CD14-positive monocyte (primary cell): ENCODE results near the gene ATP6AP1. TPM values are rescaled to one million over a fixed set of nuclear protein-coding genes. Genes with fewer than 3 reads are reported as not detected.
A peak's percentile ranks its signal among the peaks of the same experiment; 100 is the strongest.
"Not testable (repeated sequence)": the region's sequence is repeated elsewhere in the genome, so short reads cannot be mapped to it uniquely, and the experiment has no call there.

Experiments used
- DNase-seq, 3 donors: peaks; one replicate each; pipeline ENCODE4 v3.0.0-alpha.2; 2011 to 2022
- H2AFZ ChIP-seq: 2 replicates; pipeline ENCODE4 v1.6.0; 2012; ENCODE audit warnings: mild to moderate bottlenecking, low read depth, low read length, inconsistent platforms; ENCODE audit not compliant: insufficient read depth, poor library complexity, severe bottlenecking
- H3K27ac ChIP-seq, 2 donors: 1 replicate in 1 of 2; 2 replicates in 1 of 2; pipeline ENCODE4 v1.5.1; 2012 to 2013; ENCODE audit warnings: low read length in 2 of 2, control low read depth in 1 of 2, inconsistent platforms in 1 of 2, low read depth in 1 of 2, mild to moderate bottlenecking in 1 of 2
- H3K27me3 ChIP-seq, 2 donors: one replicate each; pipeline versions ENCODE4 v1.6.0 to v1.6.1; 2011 to 2013; ENCODE audit warnings: low read length in 2 of 2; ENCODE audit not compliant: control insufficient read depth in 2 of 2, insufficient read depth in 2 of 2
- H3K36me3 ChIP-seq, 2 donors: replicated peaks in 1 of 2; 1 replicate in 1 of 2; 2 replicates in 1 of 2; pipeline versions ENCODE4 v1.5.1 to v1.6.1; 2012 to 2013; ENCODE audit warnings: low read length in 2 of 2, control low read depth in 1 of 2, inconsistent platforms in 1 of 2, mild to moderate bottlenecking in 1 of 2; ENCODE audit not compliant: insufficient read depth in 2 of 2, control insufficient read depth in 1 of 2
- H3K4me1 ChIP-seq, 2 donors: 1 replicate in 1 of 2; 2 replicates in 1 of 2; pipeline versions ENCODE4 v1.5.1 to v1.6.1; 2012 to 2013; ENCODE audit warnings: low read length in 2 of 2, control low read depth in 1 of 2, inconsistent platforms in 1 of 2, mild to moderate bottlenecking in 1 of 2, moderate library complexity in 1 of 2; ENCODE audit not compliant: insufficient read depth in 2 of 2, control insufficient read depth in 1 of 2
- H3K4me2 ChIP-seq: replicated peaks from 2 replicates; pipeline ENCODE3; 2012; ENCODE audit warnings: low read length, moderate library complexity, mild to moderate bottlenecking; ENCODE audit not compliant: poor library complexity, severe bottlenecking; ENCODE audit errors: extremely low read depth
- H3K4me3 ChIP-seq, 3 experiments: fragments of 200-600 bp in 1 of 3; sonication (generic) in 1 of 3; replicated peaks in 1 of 3; 1 replicate in 2 of 3; 2 replicates in 1 of 3; pipeline ENCODE4 v1.5.1; 2011 to 2013; ENCODE audit warnings: low read length in 3 of 3, mild to moderate bottlenecking in 3 of 3, control low read depth in 2 of 3, low read depth in 2 of 3, inconsistent platforms in 1 of 3, moderate library complexity in 1 of 3
- H3K79me2 ChIP-seq: 2 replicates; pipeline ENCODE4 v1.6.0; 2012; ENCODE audit warnings: mild to moderate bottlenecking, control low read depth, inconsistent platforms, low read length, moderate library complexity; ENCODE audit not compliant: insufficient read depth
- H3K9ac ChIP-seq: 2 replicates; pipeline ENCODE4 v1.6.0; 2017; ENCODE audit warnings: low read length, mild to moderate bottlenecking; ENCODE audit not compliant: insufficient read depth, poor library complexity, severe bottlenecking
- H3K9me3 ChIP-seq, 2 donors: replicated peaks in 1 of 2; 1 replicate in 1 of 2; 2 replicates in 1 of 2; pipeline versions ENCODE4 v1.5.1 to v1.6.1; 2012 to 2013; ENCODE audit warnings: low read length in 2 of 2, control low read depth in 1 of 2; ENCODE audit not compliant: control insufficient read depth in 1 of 2, insufficient read depth in 1 of 2
- H4K20me1 ChIP-seq: 2 replicates; pipeline ENCODE4 v1.6.0; 2012; ENCODE audit warnings: mild to moderate bottlenecking, low read length, control low read depth, moderate library complexity; ENCODE audit not compliant: insufficient read depth
- H3K27ac Mint-ChIP-seq, 7 donors: one replicate each; pipeline ENCODE4 v1.8.0; 2020; ENCODE audit warnings: mild to moderate bottlenecking in 7 of 7, mixed read lengths in 7 of 7, moderate library complexity in 6 of 7, inconsistent platforms in 2 of 7
- H3K27me3 Mint-ChIP-seq, 3 donors: one replicate each; pipeline ENCODE4 v1.8.0; 2021 to 2022; ENCODE audit warnings: low read depth in 3 of 3, mild to moderate bottlenecking in 3 of 3, mixed read lengths in 3 of 3, moderate library complexity in 3 of 3, inconsistent platforms in 1 of 3
- H3K36me3 Mint-ChIP-seq, 2 donors: one replicate each; pipeline ENCODE4 v1.8.0; 2020; ENCODE audit warnings: mixed read lengths in 2 of 2, inconsistent platforms in 1 of 2, mild to moderate bottlenecking in 1 of 2
- H3K4me1 Mint-ChIP-seq: one replicate; pipeline ENCODE4 v1.8.0; 2020; ENCODE audit warnings: mild to moderate bottlenecking, mixed read lengths
- H3K4me3 Mint-ChIP-seq, 2 donors: one replicate each; pipeline ENCODE4 v1.8.0; 2020; ENCODE audit warnings: mild to moderate bottlenecking in 2 of 2, mixed read lengths in 2 of 2, moderate library complexity in 1 of 2
- H3K9me3 Mint-ChIP-seq, 7 donors: one replicate each; pipeline ENCODE4 v1.8.0; 2020 to 2022; ENCODE audit warnings: mixed read lengths in 7 of 7, mild to moderate bottlenecking in 6 of 7, moderate library complexity in 6 of 7, inconsistent platforms in 2 of 7
- WGBS: methylation state at CpG from one replicate; pipeline ENCODE4 v1.1.5; 2013; ENCODE audit warnings: missing lambda C conversion rate; ENCODE audit not compliant: insufficient coverage; 5-methylcytosine and 5-hydroxymethylcytosine counted together
- intact Hi-C, 2 donors: fragments of 100-400 bp; cut with micrococcal nuclease; formaldehyde crosslinking; loops; one replicate each; pipeline versions ENCODE4 v1.15.0 to v1.15.1; 2023
- polyA plus RNA-seq, 3 donors: library from polyadenylated mRNA; depleted of rRNA in 1 of 3; unstranded in 2 of 3; stranded (reverse) in 1 of 3; fragments of 300-500 nt in 2 of 3; fragments of >200 nt in 1 of 3; fragmentation: Illumina TruSeq in 2 of 3; gene quantifications; 1 replicate in 2 of 3; 2 replicates in 1 of 3; pipeline ENCODE4 v1.2.3, GENCODE V29; 2012 to 2021
- TF ChIP-seq, protein P1 (sequence below): fragments of 200-600 bp; IDR thresholded peaks from one replicate; pipeline ENCODE4 v1.8.0; 2022; ENCODE audit warnings: antibody characterized with exemption, mild to moderate bottlenecking

The ATP6AP1 gene
- polyA plus RNA-seq, 3 donors = 116 to 178 (median 145) TPM

DNA sequence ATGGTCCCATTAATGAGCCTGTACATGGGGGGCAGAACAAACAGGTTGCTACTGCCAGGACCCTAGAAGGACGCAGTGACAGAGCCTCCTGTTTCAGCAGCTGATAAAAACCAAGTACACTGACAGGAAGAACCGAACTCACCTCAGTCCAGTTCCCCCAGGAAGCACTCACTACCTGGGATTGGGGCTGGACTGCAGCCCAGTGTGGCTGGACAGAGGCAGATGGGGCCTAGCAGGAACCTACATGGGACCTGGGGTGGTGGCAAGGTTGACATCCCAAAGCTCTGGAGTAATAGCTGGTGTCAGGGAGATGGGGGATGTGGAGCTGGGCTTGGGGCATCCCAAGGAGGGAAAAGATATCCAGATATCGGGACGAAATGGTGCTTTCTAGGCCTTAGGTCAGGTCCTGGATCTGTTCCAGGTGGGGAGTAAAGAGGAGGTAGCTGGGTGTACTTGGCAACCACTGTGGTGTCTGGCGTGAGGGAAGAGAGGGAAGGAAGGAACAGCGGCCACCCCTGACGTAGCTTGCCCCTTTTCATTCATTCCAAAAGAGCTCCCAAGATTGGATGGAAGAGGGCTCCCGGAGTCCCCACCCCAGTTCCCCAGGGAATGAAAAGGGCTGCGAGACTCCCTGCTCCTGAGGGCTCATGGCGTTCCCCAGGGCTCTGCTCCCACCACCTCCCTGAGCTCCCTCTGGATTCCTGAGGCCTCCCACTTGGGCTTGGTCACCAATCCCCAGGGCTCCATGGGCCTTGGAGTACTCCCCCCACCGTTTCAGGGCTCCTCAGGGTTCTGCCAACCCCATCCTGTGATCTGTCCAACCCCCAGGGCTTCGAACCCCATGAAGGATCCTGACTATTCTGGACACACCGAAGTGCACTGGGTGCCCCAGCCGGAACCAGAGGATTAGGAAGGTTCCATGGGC, 44.9 kb upstream of the ATP6AP1 start:
- Mint-ChIP-seq H3K9me3 (peaks cover 0 to 15% (median 3%) of the 10 kb centered on the region in 7 donors), H3K36me3 (peaks cover 5 to 10% of the 10 kb centered on the region in 2 donors), H3K27me3 (peaks cover 0 to 1% (median 0%) of the 10 kb centered on the region in 3 donors), H3K4me3 (no peak overlapping the region), H3K4me1 (peaks cover 24% of the 10 kb centered on the region), H3K27ac (peak overlapping the region in 4 of 7 donors; percentile 5 to 79 (median 49))
- no peaks in the 10 kb centered on the region for H3K27me3 ChIP-seq
- peaks cover 20 to 21% of the 10 kb centered on the region in 2 donors for H3K4me1 ChIP-seq
- 70% methylated on average over 3 of the region's 14 CpGs for WGBS
- no peaks in the 10 kb centered on the region for H4K20me1 ChIP-seq
- no peak overlapping the region for H3K4me3 ChIP-seq
- no peak overlapping the region for H3K9ac ChIP-seq
- no peak for DNase-seq
- TF ChIP-seq, protein P1, sequence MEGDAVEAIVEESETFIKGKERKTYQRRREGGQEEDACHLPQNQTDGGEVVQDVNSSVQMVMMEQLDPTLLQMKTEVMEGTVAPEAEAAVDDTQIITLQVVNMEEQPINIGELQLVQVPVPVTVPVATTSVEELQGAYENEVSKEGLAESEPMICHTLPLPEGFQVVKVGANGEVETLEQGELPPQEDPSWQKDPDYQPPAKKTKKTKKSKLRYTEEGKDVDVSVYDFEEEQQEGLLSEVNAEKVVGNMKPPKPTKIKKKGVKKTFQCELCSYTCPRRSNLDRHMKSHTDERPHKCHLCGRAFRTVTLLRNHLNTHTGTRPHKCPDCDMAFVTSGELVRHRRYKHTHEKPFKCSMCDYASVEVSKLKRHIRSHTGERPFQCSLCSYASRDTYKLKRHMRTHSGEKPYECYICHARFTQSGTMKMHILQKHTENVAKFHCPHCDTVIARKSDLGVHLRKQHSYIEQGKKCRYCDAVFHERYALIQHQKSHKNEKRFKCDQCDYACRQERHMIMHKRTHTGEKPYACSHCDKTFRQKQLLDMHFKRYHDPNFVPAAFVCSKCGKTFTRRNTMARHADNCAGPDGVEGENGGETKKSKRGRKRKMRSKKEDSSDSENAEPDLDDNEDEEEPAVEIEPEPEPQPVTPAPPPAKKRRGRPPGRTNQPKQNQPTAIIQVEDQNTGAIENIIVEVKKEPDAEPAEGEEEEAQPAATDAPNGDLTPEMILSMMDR = no peak
- H3K79me2 ChIP-seq = peaks cover 16% of the 10 kb centered on the region
- H3K36me3 ChIP-seq = no peaks in the 10 kb centered on the region
- no peak overlapping the region for H3K4me2 ChIP-seq
- no peak overlapping the region for H3K27ac ChIP-seq
- intact Hi-C loops = no loop called here
- H3K9me3 ChIP-seq = no peaks in the 10 kb centered on the region
- no peak overlapping the region for H2AFZ ChIP-seq

GRCh38 chrX:154384284-154384892, 44.1 kb upstream of the ATP6AP1 start:
- intact Hi-C loops = no loop called here
- Histone ChIP-seq H3K27ac (peak overlapping the region in 1 of 2 donors; percentile 48), H3K9me3 (no peaks in the 10 kb centered on the region), H3K9ac (no peak overlapping the region), H3K4me1 (peaks cover 20 to 21% of the 10 kb centered on the region in 2 donors), H3K79me2 (peaks cover 15% of the 10 kb centered on the region), H3K27me3 (no peaks in the 10 kb centered on the region), H3K4me3 (no peak overlapping the region), H3K36me3 (no peaks in the 10 kb centered on the region), H4K20me1 (no peaks in the 10 kb centered on the region), H3K4me2 (peak overlapping the region; percentile 26), H2AFZ (no peak overlapping the region)
- H3K27ac Mint-ChIP-seq = peak overlapping the region; percentile 50 to 83 (median 72)
- peak overlapping the region; percentile 41 to 42 for H3K4me3 Mint-ChIP-seq
- TF ChIP-seq, protein P1 = no peak
- peaks cover 0 to 11% (median 0%) of the 10 kb centered on the region in 7 donors for H3K9me3 Mint-ChIP-seq
- H3K4me1 Mint-ChIP-seq = peaks cover 24% of the 10 kb centered on the region
- DNase-seq = no peak
- peaks cover 5 to 10% of the 10 kb centered on the region in 2 donors for H3K36me3 Mint-ChIP-seq
- H3K27me3 Mint-ChIP-seq = peaks cover 0 to 1% (median 0%) of the 10 kb centered on the region in 3 donors
- no CpG with 5 or more reads among the region's 8 CpGs for WGBS

- H3K79me2 ChIP-seq, H3K36me3 ChIP-seq, H3K9me3 Mint-ChIP-seq, H2AFZ ChIP-seq, H3K9ac ChIP-seq, DNase-seq, H3K36me3 Mint-ChIP-seq, intact Hi-C loops, H3K4me3 ChIP-seq, H3K27me3 Mint-ChIP-seq, H3K27ac Mint-ChIP-seq, H4K20me1 ChIP-seq, H3K27ac ChIP-seq, H3K27me3 ChIP-seq, H3K4me2 ChIP-seq, H3K9me3 ChIP-seq, H3K4me1 ChIP-seq, H3K4me3 Mint-ChIP-seq: not testable (repeated sequence)
- peaks cover 11% of the 10 kb centered on the region for H3K4me1 Mint-ChIP-seq
- WGBS = no CpG with 5 or more reads among the region's 20 CpGs
Measured at GRCh38 chrX:154388094-154388493, 40.4 kb upstream of the ATP6AP1 start.
